ENCODE data around the gene ZNF536. TPM values are rescaled to one million over a fixed set of nuclear protein-coding genes. Genes with fewer than 3 reads are reported as not detected.

Gene ZNF536
- total RNA-seq, 1 experiment from 2014 or later: not detected

- H3K27ac Mint-ChIP-seq: peak overlapping the region in 2 of 3 experiments; percentile 37 to 64; a peak in 1 of 7 replicates
- H3K36me3 Mint-ChIP-seq (ENCODE audit: insufficient read depth in 1 of 3, low read depth in 3 of 3): no peaks in the 10 kb centered on the region
These were observed 23.0 kb upstream of the ZNF536 start for GRCh38 chr19:30349131-30349730.

More at GRCh38 chr19:30349131-30349730, 23.0 kb upstream of the ZNF536 start:
- Histone ChIP-seq H3K14ac (ENCODE audit: insufficient read depth, low read length) (no peak overlapping the region), H2AFZ (ENCODE audit: low read length) (no peak overlapping the region), H4K5ac (ENCODE audit: insufficient read length, low read depth, low read length) (no peak overlapping the region), H3K27ac (ENCODE audit: insufficient read length, low read depth, low read length) (no peak overlapping the region), H4K20me1 (ENCODE audit: control insufficient read depth, insufficient read depth, insufficient read length) (no peaks in the 10 kb centered on the region), H3K4me2 (ENCODE audit: insufficient read depth, insufficient read length, low read length) (peak overlapping the region; percentile 10), H4K8ac (replicated peaks; ENCODE audit: insufficient read length, low read depth, low read length) (no peak overlapping the region), H2AK5ac (ENCODE audit: insufficient read length, low read length) (no peak overlapping the region), H2BK12ac (ENCODE audit: insufficient read length, low read depth, low read length) (no peak overlapping the region), H3K79me2 (ENCODE audit: insufficient read depth, low read length) (no peaks in the 10 kb centered on the region), H3K23me2 (ENCODE audit: insufficient read length, low read depth, low read length, poor library complexity, severe bottlenecking) (no peaks in the 10 kb centered on the region), H2BK5ac (ENCODE audit: insufficient read length, low read length) (no peak overlapping the region), H4K91ac (ENCODE audit: insufficient read length, low read depth, low read length) (no peak overlapping the region), H3K4me1 (ENCODE audit: insufficient read depth, low read length) (peaks cover 4% of the 10 kb centered on the region; the same call in 1 of the 2 replicates), H3K27me3 (ENCODE audit: insufficient read depth, low read length) (no peaks in the 10 kb centered on the region), H3K56ac (ENCODE audit: insufficient read length, low read depth, low read length) (no peak overlapping the region), H3K23ac (ENCODE audit: insufficient read length, low read depth, low read length) (no peak overlapping the region), H2BK20ac (ENCODE audit: low read depth, low read length, poor library complexity, severe bottlenecking) (no peak overlapping the region), H3K18ac (ENCODE audit: insufficient read length, low read depth, low read length) (no peak overlapping the region), H3K79me1 (ENCODE audit: insufficient read depth, low read depth, low read length, poor library complexity, severe bottlenecking) (no peaks in the 10 kb centered on the region), H2BK15ac (ENCODE audit: low read depth, low read length) (no peak overlapping the region), H2BK120ac (ENCODE audit: low read depth, low read length, poor library complexity, severe bottlenecking) (no peak overlapping the region), H3T11ph (ENCODE audit: low read length) (no peak overlapping the region), H3K4ac (ENCODE audit: low read depth, low read length) (no peak overlapping the region), H3K9ac (ENCODE audit: extremely low read depth, insufficient read length, low read length) (no peak overlapping the region), H3K9me3 (ENCODE audit: control insufficient read depth, low read depth, low read length) (no peaks in the 10 kb centered on the region)
- H3K9me3 Mint-ChIP-seq: no peaks in the 10 kb centered on the region; a peak in 2 of 5 replicates
- DNase-seq: peak; percentile 78
- WGBS (ENCODE audit: extremely low coverage, insufficient read length, low lambda C conversion rate): no CpG with 5 or more reads among the region's 7 CpGs
- TF ChIP-seq CTCF (conservative IDR thresholded peaks at IDR 0.05): no peak
- no peak overlapping the region for H3K4me3 Mint-ChIP-seq
- peaks cover 27 to 37% of the 10 kb centered on the region in 2 experiments for H3K4me1 Mint-ChIP-seq
- H3K27me3 Mint-ChIP-seq (ENCODE audit: low read depth): no peaks in the 10 kb centered on the region

Data from H9 (cell line).